Endothelial cell of umbilical vein (primary cell): Measurements from ENCODE around the gene KBTBD4. TPM values are rescaled to one million over a fixed set of nuclear protein-coding genes. Genes with fewer than 3 reads are reported as not detected.

Experiments used
- BruUV-seq: library from RNA; stranded (reverse); fragments of 400-500 nt; replicated peaks from 2 replicates; lab custom pipeline; 2021; lab: Mats Ljungman, UMichigan
- CTCF ChIA-PET: fragments of 300-600, 350-600 bp; sonication (Branson Sonifier 250); formaldehyde crosslinking; loops from one replicate; lab custom pipeline; 2021; ENCODE audit warnings: antibody characterized with exemption, inconsistent platforms; lab: Charles Lee
- POLR2A ChIA-PET: fragments of 300-600, 350-600 bp; sonication (Branson Sonifier 250); formaldehyde crosslinking; loops from one replicate; lab custom pipeline; 2021; ENCODE audit warnings: antibody characterized with exemption, inconsistent platforms; lab: Charles Lee
- DNase-seq: peaks from one replicate; pipeline ENCODE4 v3.0.0-alpha.2; 2011; ENCODE audit warnings: low read depth, low spot score
- FAIRE-seq: peaks from 2 replicates; lab custom pipeline; 2011; peaks lifted over from hg19 to GRCh38; lab: Jason Lieb, UNC
- H2AFZ ChIP-seq: 2 replicates; pipeline ENCODE4 v1.6.0; 2012; ENCODE audit warnings: low read depth, low read length, control low read depth, inconsistent platforms
- H3K27ac ChIP-seq: 2 replicates; pipeline ENCODE4 v1.5.1; 2011; ENCODE audit warnings: low read depth, mild to moderate bottlenecking, control low read depth, low read length, moderate library complexity; ENCODE audit not compliant: insufficient read depth
- H3K27me3 ChIP-seq, 2 experiments: 2 replicates each; pipeline versions ENCODE4 v1.6.0 to v1.6.1; 2011; ENCODE audit warnings: low read length in 2 of 2, mixed read lengths in 1 of 2; ENCODE audit not compliant: control insufficient read depth in 2 of 2, insufficient read depth in 2 of 2
- H3K36me3 ChIP-seq, 2 experiments: 2 replicates in 1 of 2; 3 replicates in 1 of 2; pipeline ENCODE4 v1.5.1; 2011; ENCODE audit warnings: low read length in 2 of 2, mild to moderate bottlenecking in 1 of 2, moderate library complexity in 1 of 2; ENCODE audit not compliant: control insufficient read depth in 2 of 2, insufficient read depth in 2 of 2; ENCODE audit errors: extremely low read depth in 1 of 2
- H3K4me1 ChIP-seq: 3 replicates; pipeline ENCODE4 v1.5.1; 2011; ENCODE audit warnings: mild to moderate bottlenecking, low read length; ENCODE audit not compliant: control insufficient read depth, insufficient read depth; ENCODE audit errors: extremely low read depth
- H3K4me2 ChIP-seq: 2 replicates; pipeline ENCODE4 v1.6.1; 2011; ENCODE audit warnings: low read length, control low read depth, mixed read lengths; ENCODE audit not compliant: insufficient read depth
- H3K4me3 ChIP-seq, 3 experiments: fragments of 200-600 bp in 1 of 3; sonication (generic), shearing (Covaris generic) in 1 of 3; replicated peaks in 1 of 3; 2 replicates each; pipeline ENCODE4 v1.5.1; 2011 to 2016; ENCODE audit warnings: control low read depth in 3 of 3, low read length in 3 of 3, mild to moderate bottlenecking in 2 of 3, inconsistent platforms in 1 of 3, low read depth in 1 of 3, moderate library complexity in 1 of 3; ENCODE audit not compliant: insufficient read depth in 1 of 3
- H3K79me2 ChIP-seq: 2 replicates; pipeline ENCODE4 v1.6.0; 2012; ENCODE audit warnings: low read length, inconsistent platforms; ENCODE audit not compliant: control insufficient read depth, insufficient read depth
- H3K9ac ChIP-seq: replicated peaks from 2 replicates; pipeline ENCODE3; 2011; ENCODE audit warnings: low read length, control low read depth; ENCODE audit not compliant: insufficient read depth; ENCODE audit errors: extremely low read depth
- H3K9me1 ChIP-seq: replicated peaks from 3 replicates; pipeline ENCODE4 v1.6.0; 2011; ENCODE audit warnings: mild to moderate bottlenecking, low read length; ENCODE audit not compliant: control insufficient read depth, insufficient read depth; ENCODE audit errors: extremely low read depth
- H3K9me3 ChIP-seq: replicated peaks from 2 replicates; pipeline ENCODE4 v1.5.1; 2012; ENCODE audit warnings: low read length, inconsistent platforms; ENCODE audit not compliant: control insufficient read depth, insufficient read depth
- H4K20me1 ChIP-seq: replicated peaks from 2 replicates; pipeline ENCODE3; 2011; ENCODE audit warnings: mild to moderate bottlenecking, low read length; ENCODE audit not compliant: control insufficient read depth, insufficient read depth; ENCODE audit errors: extremely low read depth
- EZH2 ChIP-seq: IDR thresholded peaks from 2 replicates; pipeline ENCODE4 v1.6.1; 2012; ENCODE audit warnings: borderline replicate concordance, low read depth, mild to moderate bottlenecking, moderate library complexity, low read length, inconsistent platforms; ENCODE audit not compliant: severe bottlenecking
- FOS ChIP-seq: IDR thresholded peaks from 2 replicates; pipeline ENCODE4 v1.6.1; 2011; ENCODE audit warnings: mild to moderate bottlenecking, low read length, moderate library complexity, borderline replicate concordance; ENCODE audit not compliant: insufficient read depth
- GATA2 ChIP-seq: IDR thresholded peaks from 2 replicates; pipeline ENCODE4 v1.7.0; 2011; ENCODE audit warnings: low read depth, mild to moderate bottlenecking, moderate library complexity, mixed read lengths, low read length; ENCODE audit not compliant: insufficient read length, insufficient read depth
- JUN ChIP-seq: IDR thresholded peaks from 2 replicates; pipeline ENCODE4 v1.6.1; 2011; ENCODE audit warnings: borderline replicate concordance, low read depth; ENCODE audit not compliant: insufficient read length, insufficient read depth
- MYC ChIP-seq: IDR thresholded peaks from one replicate; pipeline ENCODE4 v1.6.1; 2011; ENCODE audit warnings: mild to moderate bottlenecking, low read depth, low read length
- POLR2A ChIP-seq: IDR thresholded peaks from 2 replicates; pipeline ENCODE4 v1.6.1; 2012; ENCODE audit warnings: low read depth, mild to moderate bottlenecking, control low read depth, low read length
- POLR2AphosphoS5 ChIP-seq: IDR thresholded peaks from 2 replicates; pipeline ENCODE4 v1.6.1; 2012; ENCODE audit warnings: low read depth, mild to moderate bottlenecking, control low read depth, low read length, moderate library complexity; ENCODE audit not compliant: insufficient read depth
- dilution Hi-C: fragments of 300-500 bp; cut with MboI; formaldehyde crosslinking; loops from one replicate; pipeline ENCODE4 v1.15.0; 2019; ENCODE audit warnings: low sequenced_read_pairs; ENCODE audit not compliant: extremely low pct_ligation_motif_present
- intact Hi-C: fragments of 100-400 bp; cut with micrococcal nuclease; formaldehyde crosslinking; loops from one replicate; pipeline ENCODE4 v1.10.0; 2022
- polyA plus RNA-seq, 4 experiments: library from polyadenylated mRNA; depleted of rRNA in 3 of 4; stranded (reverse) in 3 of 4; unstranded in 1 of 4; fragments of >200 nt; gene quantifications; 2 replicates each; pipeline versions ENCODE4 v1.2.1 to v1.2.3, GENCODE V29; 2011 to 2012; ENCODE audit warnings: missing spikeins in 1 of 4
- small RNA-seq: library from RNA; depleted of rRNA; stranded (forward); fragments of <200 nt; gene quantifications from one replicate; pipeline ENCODE3, GENCODE V24; 2012; ENCODE audit warnings: low replicate concordance, low read depth; ENCODE audit not compliant: insufficient read depth, insufficient read length
- total RNA-seq: library from RNA; stranded (reverse); gene quantifications from 2 replicates; pipeline ENCODE4 v1.2.3, GENCODE V29; 2021
- TF ChIP-seq, protein P1 (sequence below), 2 donors: IDR thresholded peaks; 1 replicate in 1 of 2; 2 replicates in 1 of 2; pipeline ENCODE4 v1.5.1; 2011; ENCODE audit warnings: low read length in 2 of 2, mild to moderate bottlenecking in 2 of 2, moderate library complexity in 2 of 2, control low read depth in 1 of 2, inconsistent platforms in 1 of 2, low read depth in 1 of 2; ENCODE audit not compliant: insufficient read depth in 1 of 2; ENCODE audit errors: extremely low read depth in 1 of 2
- TF ChIP-seq, protein P2 (sequence below): IDR thresholded peaks from 2 replicates; pipeline ENCODE4 v1.6.1; 2011; ENCODE audit not compliant: insufficient read depth, insufficient read length

Gene KBTBD4
- total and polyA plus RNA-seq, 2 donors (not counting 3 experiments of a cell fraction or from before 2014, with no cell fraction given), result 16.3 to 23.2 TPM

DNA sequence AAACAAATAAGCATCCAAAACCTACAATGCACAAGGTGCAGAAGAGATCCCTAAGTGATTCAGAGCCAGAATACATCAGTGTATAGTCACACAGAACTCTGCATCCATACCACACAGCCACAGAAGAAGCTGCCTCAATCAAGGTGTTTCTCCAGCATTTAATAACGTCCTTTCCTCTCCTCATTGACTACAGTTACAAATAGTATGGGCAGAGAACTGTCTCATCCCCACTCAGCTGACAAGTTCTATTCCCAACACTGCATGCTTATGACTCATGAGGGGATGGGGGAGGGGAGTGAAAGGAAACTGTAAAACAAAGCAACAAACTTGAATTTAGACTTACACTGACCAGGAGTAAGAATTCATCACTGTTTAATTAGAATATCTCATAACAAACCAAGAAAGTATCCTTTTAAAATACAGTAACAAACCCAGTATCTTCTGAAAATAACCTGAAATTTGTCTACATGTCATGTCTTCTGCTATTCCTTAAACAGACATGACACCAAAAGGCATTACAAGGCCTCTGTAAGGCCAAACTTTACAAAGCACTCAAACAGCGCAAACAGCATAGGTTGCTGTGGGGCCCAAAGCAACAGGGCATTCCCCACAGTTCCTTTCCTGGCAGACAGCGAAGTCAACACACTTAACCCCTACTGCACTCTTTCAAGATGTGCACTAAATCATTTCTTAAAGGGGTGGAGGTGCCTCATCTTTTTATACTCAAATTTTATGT lies 55.1 kb downstream of the KBTBD4 start:
- Histone ChIP-seq H3K4me1 (peaks cover 32% of the 10 kb centered on the region), H2AFZ (no peak overlapping the region), H3K9ac (peak overlapping the region; percentile 30), H3K4me3 (no peak overlapping the region), H3K9me3 (no peaks in the 10 kb centered on the region), H3K79me2 (peaks cover 92% of the 10 kb centered on the region), H3K36me3 (no peaks in the 10 kb centered on the region), H3K27me3 (no peaks in the 10 kb centered on the region), H3K27ac (peak overlapping the region; percentile 61), H3K9me1 (no peaks in the 10 kb centered on the region), H4K20me1 (peaks cover 3% of the 10 kb centered on the region), H3K4me2 (peak overlapping the region; percentile 60)
- no TSS peak for BruUV-seq
- POLR2A ChIA-PET, result interaction anchor here (0.5 to 1.0 kb wide), 2 partner anchors 8 to 15 kb away, joined by 3 to 6 read pairs; no protein-coding TSS in a partner anchor
- CTCF ChIA-PET, result interaction anchor here (1.2 to 2.9 kb wide), 5 partner anchors 10 to 30 kb away, joined by 3 to 10 read pairs (median 4); no protein-coding TSS in a partner anchor
- no peak for TF ChIP-seq MYC
- TF ChIP-seq, protein P1, sequence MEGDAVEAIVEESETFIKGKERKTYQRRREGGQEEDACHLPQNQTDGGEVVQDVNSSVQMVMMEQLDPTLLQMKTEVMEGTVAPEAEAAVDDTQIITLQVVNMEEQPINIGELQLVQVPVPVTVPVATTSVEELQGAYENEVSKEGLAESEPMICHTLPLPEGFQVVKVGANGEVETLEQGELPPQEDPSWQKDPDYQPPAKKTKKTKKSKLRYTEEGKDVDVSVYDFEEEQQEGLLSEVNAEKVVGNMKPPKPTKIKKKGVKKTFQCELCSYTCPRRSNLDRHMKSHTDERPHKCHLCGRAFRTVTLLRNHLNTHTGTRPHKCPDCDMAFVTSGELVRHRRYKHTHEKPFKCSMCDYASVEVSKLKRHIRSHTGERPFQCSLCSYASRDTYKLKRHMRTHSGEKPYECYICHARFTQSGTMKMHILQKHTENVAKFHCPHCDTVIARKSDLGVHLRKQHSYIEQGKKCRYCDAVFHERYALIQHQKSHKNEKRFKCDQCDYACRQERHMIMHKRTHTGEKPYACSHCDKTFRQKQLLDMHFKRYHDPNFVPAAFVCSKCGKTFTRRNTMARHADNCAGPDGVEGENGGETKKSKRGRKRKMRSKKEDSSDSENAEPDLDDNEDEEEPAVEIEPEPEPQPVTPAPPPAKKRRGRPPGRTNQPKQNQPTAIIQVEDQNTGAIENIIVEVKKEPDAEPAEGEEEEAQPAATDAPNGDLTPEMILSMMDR (IDR thresholded peaks at IDR 0.05; ENCODE audit: extremely low read depth in 1 of 2, insufficient read depth in 1 of 2, low read depth in 1 of 2, low read length in 2 of 2), result no peak
- TF ChIP-seq EZH2, result no peak
- TF ChIP-seq POLR2AphosphoS5, result peak; percentile 27
- TF ChIP-seq GATA2, result peak; percentile 2
- TF ChIP-seq FOS, result peak; percentile 97
- TF ChIP-seq, protein P2, sequence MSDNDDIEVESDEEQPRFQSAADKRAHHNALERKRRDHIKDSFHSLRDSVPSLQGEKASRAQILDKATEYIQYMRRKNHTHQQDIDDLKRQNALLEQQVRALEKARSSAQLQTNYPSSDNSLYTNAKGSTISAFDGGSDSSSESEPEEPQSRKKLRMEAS, result no peak
- TF ChIP-seq POLR2A, result no peak
- peak; percentile 87 for TF ChIP-seq JUN
- FAIRE-seq, result peak; percentile 63
- intact Hi-C loops (loop anchor here (2.0 kb wide), 1 partner anchor 15 kb away; no protein-coding TSS in a partner anchor), dilution Hi-C loops (no loop called here)
- DNase-seq, result peak; percentile 93

Small RNA genes lying within 50 kb of the gene (small RNA-seq; reads per million reads assigned to genes)
- not detected for gene RN7SL652P
- gene RNU5E-10P, result not detected

Other genes with a start within 250 kb of the KBTBD4 start
- not detected in 2 replicates for gene MYBPC3, start 226.3 kb downstream of the KBTBD4 start, total RNA-seq
- gene MYBPC3, start 226.3 kb downstream of the KBTBD4 start, polyA plus RNA-seq, result not detected in 2 replicates
- gene SPI1, start 200.4 kb downstream of the KBTBD4 start, total RNA-seq, result not detected in 2 replicates
- not detected in 2 replicates for gene SPI1, start 200.4 kb downstream of the KBTBD4 start, polyA plus RNA-seq
- gene SLC39A13, start 170.4 kb downstream of the KBTBD4 start, total RNA-seq, result 86.3 and 91.9 TPM in 2 replicates
- gene SLC39A13, start 170.4 kb downstream of the KBTBD4 start, polyA plus RNA-seq, result 94.3 and 124 TPM in 2 replicates
- gene PSMC3, start 152.5 kb downstream of the KBTBD4 start, total RNA-seq, result 202 and 203 TPM in 2 replicates
- 153 and 179 TPM in 2 replicates for gene PSMC3, start 152.5 kb downstream of the KBTBD4 start, polyA plus RNA-seq
- gene RAPSN, start 129.8 kb downstream of the KBTBD4 start, total RNA-seq, result 1.6 TPM in 2 replicates
- 0.18 and 0.27 TPM in 2 replicates for gene RAPSN, start 129.8 kb downstream of the KBTBD4 start, polyA plus RNA-seq
- gene CELF1, start 25.8 kb downstream of the KBTBD4 start, total RNA-seq, result 113 and 120 TPM in 2 replicates
- 58.9 and 66.3 TPM in 2 replicates for gene CELF1, start 25.8 kb downstream of the KBTBD4 start, polyA plus RNA-seq
- gene PTPMT1, start 13.4 kb downstream of the KBTBD4 start, total RNA-seq, result 44.6 and 46.6 TPM in 2 replicates
- gene PTPMT1, start 13.4 kb downstream of the KBTBD4 start, polyA plus RNA-seq, result 83.1 and 96.9 TPM in 2 replicates
- 91.8 and 99.7 TPM in 2 replicates for gene NDUFS3, start 104 bp upstream of the KBTBD4 start, total RNA-seq
- 149 and 169 TPM in 2 replicates for gene NDUFS3, start 104 bp upstream of the KBTBD4 start, polyA plus RNA-seq
- not detected in 2 replicates for gene FAM180B, start 7.7 kb upstream of the KBTBD4 start, total RNA-seq
- gene FAM180B, start 7.7 kb upstream of the KBTBD4 start, polyA plus RNA-seq, result not detected in 2 replicates
- gene C1QTNF4, start 15.4 kb upstream of the KBTBD4 start, total RNA-seq, result 1.7 and 1.8 TPM in 2 replicates
- gene C1QTNF4, start 15.4 kb upstream of the KBTBD4 start, polyA plus RNA-seq, result 5.4 and 7.5 TPM in 2 replicates
- 134 and 138 TPM in 2 replicates for gene MTCH2, start 63.6 kb upstream of the KBTBD4 start, total RNA-seq
- 111 and 144 TPM in 2 replicates for gene MTCH2, start 63.6 kb upstream of the KBTBD4 start, polyA plus RNA-seq
- 0.86 TPM in 1 of 2 replicates, not detected in the other for gene AGBL2, start 136.4 kb upstream of the KBTBD4 start, total RNA-seq
- 0.08 and 0.24 TPM in 2 replicates for gene AGBL2, start 136.4 kb upstream of the KBTBD4 start, polyA plus RNA-seq
- gene FNBP4, start 188.4 kb upstream of the KBTBD4 start, total RNA-seq, result 121 and 130 TPM in 2 replicates
- gene FNBP4, start 188.4 kb upstream of the KBTBD4 start, polyA plus RNA-seq, result 114 and 121 TPM in 2 replicates